GM12801 (cell line): Measurements from ENCODE around the gene CLDN7.

Experiments used
- CTCF ChIP-seq: IDR thresholded peaks from one replicate; pipeline ENCODE4 v1.5.1; 2011; ENCODE audit warnings: control low read depth; ENCODE audit not compliant: insufficient read length; ENCODE audit errors: extremely low read depth

The CLDN7 gene

GRCh38 chr17:7258731-7259554 lies 3.3 kb downstream of the CLDN7 start:
- no peak for TF ChIP-seq CTCF

DNA sequence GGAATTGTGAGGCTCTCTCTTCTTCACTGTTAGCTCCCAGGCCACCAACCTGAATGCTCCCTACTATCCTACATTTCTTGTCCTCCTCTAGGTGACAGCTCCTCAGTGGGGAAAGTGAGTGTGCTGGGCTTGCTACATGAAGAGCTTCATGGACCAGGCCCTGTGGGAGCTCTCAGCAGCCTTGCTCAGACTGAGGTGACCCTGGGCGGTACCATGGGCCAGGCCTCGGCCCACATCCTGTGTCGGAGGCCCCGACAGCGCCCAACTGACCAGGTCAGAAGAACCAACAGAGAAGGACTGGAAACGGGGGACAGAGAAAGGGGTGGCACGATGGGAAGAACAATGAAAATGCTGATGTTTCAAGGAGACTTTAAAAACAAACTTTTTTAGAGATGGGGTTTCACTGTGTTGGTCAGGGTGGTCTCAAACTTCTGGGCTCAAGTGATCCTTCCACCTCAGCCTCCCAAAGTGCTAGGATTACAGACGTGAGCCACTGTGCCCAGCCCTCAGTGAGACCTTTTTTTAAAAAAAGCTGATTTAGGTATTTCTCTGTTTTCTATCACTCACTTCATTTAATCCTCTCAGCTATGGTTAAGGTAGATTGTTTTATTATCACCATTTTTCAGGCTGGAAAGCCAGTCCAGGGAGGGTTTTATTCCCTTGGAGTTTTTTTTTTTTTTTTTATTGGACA lies 5.4 kb downstream of the CLDN7 start:
- TF ChIP-seq CTCF, result no peak

GRCh38 chr17:7254511-7254910 lies 7.8 kb downstream of the CLDN7 start:
- no peak for TF ChIP-seq CTCF

DNA sequence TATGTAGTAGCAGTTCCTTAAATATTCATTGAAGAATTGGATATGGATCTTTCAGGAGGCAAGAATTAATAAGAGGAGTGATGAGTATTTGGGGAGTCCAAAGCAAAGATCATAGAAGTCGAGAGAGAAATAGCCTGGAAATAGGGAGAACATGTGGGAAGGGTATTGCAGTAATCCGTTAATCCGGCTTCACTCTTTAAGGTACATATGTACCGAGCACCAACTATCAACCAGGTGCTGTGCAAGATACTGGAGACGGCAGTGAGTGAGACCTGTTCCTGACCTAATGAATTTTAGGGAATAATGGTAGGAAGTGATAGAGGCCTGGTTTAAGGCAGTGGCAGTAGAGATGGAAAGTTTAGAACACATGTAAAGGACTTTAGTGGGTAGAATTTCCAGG lies 9.2 kb downstream of the CLDN7 start:
- no peak for TF ChIP-seq CTCF

GRCh38 chr17:7252176-7253043 lies 9.9 kb downstream of the CLDN7 start, which contains the start of gene ELP5:
Gene ELP5, plus strand, starts transcription at chr17:7252215. Its CDS starts 336 bp downstream, at chr17:7252551.
- no peak for TF ChIP-seq CTCF

DNA sequence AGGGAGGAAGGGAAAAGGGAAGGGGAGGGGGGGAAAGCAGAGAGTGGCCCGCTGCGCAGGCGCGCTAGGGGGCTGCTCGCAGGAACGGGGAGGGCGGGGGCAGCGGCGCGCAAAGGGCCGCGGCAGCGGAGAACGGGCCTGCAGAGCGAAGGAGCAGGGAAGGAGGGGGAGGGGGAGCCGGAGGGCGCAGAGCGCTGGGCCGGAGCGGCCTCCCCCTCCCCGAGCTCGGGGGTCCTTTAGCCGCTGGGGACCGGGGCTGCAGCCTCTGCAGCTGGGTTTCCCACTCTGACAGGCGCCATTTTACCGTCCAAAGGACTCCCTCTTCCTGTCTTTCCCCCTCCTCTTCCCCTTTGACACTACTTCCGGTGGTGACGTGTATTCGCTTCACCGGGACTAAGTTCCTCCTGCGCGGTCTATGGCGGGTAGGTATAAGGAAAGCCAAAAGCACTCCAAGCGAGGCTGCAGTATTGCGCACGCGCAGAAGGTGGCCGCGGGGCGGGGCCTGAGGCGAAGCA lies 10.6 kb downstream of the CLDN7 start, which contains the start of gene CTDNEP1:
Gene CTDNEP1, minus strand, starts transcription at position 74 of the 515 bp plus-strand sequence. CDS start 438 bp downstream, outside the sequence.
- TF ChIP-seq CTCF, result no peak
